ENCODE measurements around the gene STARD3.

The STARD3 gene

DNA sequence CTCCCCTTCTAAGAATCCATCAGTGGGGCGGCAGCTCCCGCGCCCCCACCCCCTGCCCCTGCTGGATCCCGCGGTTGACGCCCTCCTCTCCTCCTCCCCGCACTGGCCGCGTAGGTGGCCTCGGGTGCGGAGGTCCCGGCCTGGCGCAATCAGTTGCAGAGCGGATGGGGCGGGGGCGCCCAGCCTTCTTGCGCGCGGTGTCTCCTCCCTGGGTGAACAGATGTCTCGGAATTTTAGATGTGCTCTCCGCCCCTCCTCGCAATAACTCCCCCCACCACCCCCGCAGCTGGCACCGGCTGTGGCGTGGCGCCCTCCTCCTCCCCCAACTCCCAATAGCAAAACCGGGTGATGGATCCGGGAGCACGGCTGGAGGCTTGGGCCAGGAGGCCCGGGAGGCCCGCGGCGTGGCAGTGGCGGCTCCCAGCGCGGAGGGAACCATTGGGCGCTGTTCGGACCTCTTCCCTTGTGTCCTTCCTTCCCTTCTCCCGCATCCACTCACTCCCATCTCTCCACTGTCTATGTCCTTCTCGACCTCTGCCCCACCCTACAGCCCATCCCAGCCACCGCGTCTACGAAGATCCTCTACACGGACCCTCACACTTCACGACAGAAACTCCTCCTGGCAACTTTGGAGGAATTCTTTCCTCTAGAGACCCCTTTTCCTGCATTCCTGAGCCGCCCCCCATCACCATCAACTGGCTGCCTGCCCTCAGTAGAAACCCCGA is 40.2 kb upstream of the STARD3 start:
- TF ChIP-seq SUZ12 (IDR thresholded peaks at IDR 0.05), result no peak
- TF ChIP-seq HDGF (IDR thresholded peaks at IDR 0.05; ENCODE audit: borderline replicate concordance), result no peak
- no peak for TF ChIP-seq LEF1 (IDR thresholded peaks at IDR 0.05; ENCODE audit: borderline replicate concordance)
- no peak for TF ChIP-seq SP1 (IDR thresholded peaks at IDR 0.05)
- no peak for TF ChIP-seq FOXM1 (IDR thresholded peaks at IDR 0.05; ENCODE audit: borderline replicate concordance)
- no peak for TF ChIP-seq CTBP1 (IDR thresholded peaks at IDR 0.05; ENCODE audit: borderline replicate concordance)
- TF ChIP-seq FOXA1 (IDR thresholded peaks at IDR 0.05), result no peak
- no peak for TF ChIP-seq NFRKB (IDR thresholded peaks at IDR 0.05)
- no peak for TF ChIP-seq FOXK2 (IDR thresholded peaks at IDR 0.05)
- TF ChIP-seq TARDBP (IDR thresholded peaks at IDR 0.05), result no peak
- TF ChIP-seq ARNT (IDR thresholded peaks at IDR 0.05), result no peak
- TF ChIP-seq ELF4 (IDR thresholded peaks at IDR 0.05), result no peak
- no peak for TF ChIP-seq ZNF384 (IDR thresholded peaks at IDR 0.05)
- TF ChIP-seq L3MBTL2 (conservative IDR thresholded peaks at IDR 0.05), result no peak
- no peak for TF ChIP-seq PKNOX1 (IDR thresholded peaks at IDR 0.05)
- DNase-seq (ENCODE audit: extremely low spot score), result no peak
- ChIA-PET CTCF (no interaction called here), POLR2A (no interaction called here)

DNA sequence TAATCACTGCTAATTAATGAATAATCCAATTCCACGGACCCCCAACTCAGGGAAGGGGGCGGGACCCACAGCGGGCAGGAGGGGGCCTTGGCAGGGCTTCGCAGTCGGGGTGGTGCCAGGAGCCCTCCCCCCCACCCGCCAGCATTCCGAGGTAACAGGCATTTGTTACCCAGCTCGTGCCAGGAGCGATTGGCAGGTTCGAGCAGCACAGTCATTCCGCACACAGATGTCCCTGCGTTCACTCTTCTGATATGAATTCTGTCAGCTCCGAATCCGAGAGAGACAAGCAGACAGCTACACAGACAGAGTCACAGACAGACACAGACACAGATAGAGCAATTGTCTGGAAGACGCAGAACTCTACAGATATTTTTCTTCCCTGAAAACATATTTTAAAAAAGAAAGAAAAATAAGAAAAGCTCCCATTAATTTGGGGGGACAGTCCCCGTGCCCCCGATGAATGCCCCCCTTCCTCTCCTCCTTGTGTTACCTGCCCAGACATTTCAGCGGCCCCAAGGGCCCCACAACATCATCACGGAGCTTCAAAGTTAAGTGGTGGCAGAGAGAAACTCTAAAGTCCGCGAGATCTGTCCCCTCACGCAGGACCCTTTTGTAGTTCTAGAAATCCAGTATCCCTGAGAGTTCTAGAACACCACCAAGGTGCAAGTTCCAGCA is 39.4 kb upstream of the STARD3 start:
- DNase-seq (ENCODE audit: extremely low spot score), result no peak
- TF ChIP-seq PKNOX1 (IDR thresholded peaks at IDR 0.05), result no peak
- no peak for TF ChIP-seq HDGF (IDR thresholded peaks at IDR 0.05; ENCODE audit: borderline replicate concordance)
- TF ChIP-seq ZNF384 (IDR thresholded peaks at IDR 0.05), result no peak
- TF ChIP-seq LEF1 (IDR thresholded peaks at IDR 0.05; ENCODE audit: borderline replicate concordance), result no peak
- TF ChIP-seq FOXA1 (IDR thresholded peaks at IDR 0.05), result no peak
- TF ChIP-seq CTBP1 (IDR thresholded peaks at IDR 0.05; ENCODE audit: borderline replicate concordance), result no peak
- TF ChIP-seq FOXK2 (IDR thresholded peaks at IDR 0.05), result no peak
- TF ChIP-seq TARDBP (IDR thresholded peaks at IDR 0.05), result no peak
- TF ChIP-seq FOXM1 (IDR thresholded peaks at IDR 0.05; ENCODE audit: borderline replicate concordance), result no peak
- TF ChIP-seq ELF4 (IDR thresholded peaks at IDR 0.05), result no peak
- TF ChIP-seq L3MBTL2 (conservative IDR thresholded peaks at IDR 0.05), result no peak
- TF ChIP-seq NFRKB (IDR thresholded peaks at IDR 0.05), result no peak
- no peak for TF ChIP-seq ARNT (IDR thresholded peaks at IDR 0.05)
- TF ChIP-seq SUZ12 (IDR thresholded peaks at IDR 0.05), result no peak
- TF ChIP-seq SP1 (IDR thresholded peaks at IDR 0.05), result no peak
- no peak for TF ChIP-seq BHLHE40 (IDR thresholded peaks at IDR 0.05; ENCODE audit: borderline replicate concordance)
- ChIA-PET CTCF (no interaction called here), POLR2A (no interaction called here)

DNA sequence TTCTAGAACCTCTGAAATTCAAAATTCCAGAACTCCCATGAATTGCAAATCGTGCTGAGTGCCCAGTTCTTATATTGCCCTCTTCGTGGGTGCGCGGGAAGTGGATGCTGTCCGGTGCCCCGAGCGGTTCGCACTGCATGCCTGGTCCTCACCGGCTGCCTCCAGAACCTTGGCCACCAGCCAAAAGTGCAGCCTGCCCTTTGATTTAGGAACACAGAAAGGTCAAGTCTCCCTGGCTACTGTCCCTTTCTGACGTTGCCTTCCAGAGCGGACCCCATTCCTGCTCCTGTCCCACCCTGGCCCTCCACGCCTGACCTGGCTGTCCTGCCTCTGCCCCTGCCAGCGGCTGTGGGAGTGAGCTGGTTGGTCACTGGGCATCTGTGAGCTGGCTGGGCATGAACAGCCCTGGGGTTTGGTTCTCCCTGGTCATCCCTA is 38.9 kb upstream of the STARD3 start:
- CTCF ChIA-PET, result interaction anchor here (1.3 kb wide), 1 partner anchor 24 kb away, joined by 5 read pairs; no protein-coding TSS in a partner anchor
- TF ChIP-seq PKNOX1 (IDR thresholded peaks at IDR 0.05) (no peak), BHLHE40 (IDR thresholded peaks at IDR 0.05; ENCODE audit: borderline replicate concordance) (no peak), TARDBP (IDR thresholded peaks at IDR 0.05) (no peak), FOXA1 (IDR thresholded peaks at IDR 0.05) (no peak), CTBP1 (IDR thresholded peaks at IDR 0.05; ENCODE audit: borderline replicate concordance) (no peak), HDGF (IDR thresholded peaks at IDR 0.05; ENCODE audit: borderline replicate concordance) (no peak), ELF4 (IDR thresholded peaks at IDR 0.05) (no peak), LEF1 (IDR thresholded peaks at IDR 0.05; ENCODE audit: borderline replicate concordance) (no peak), SUZ12 (IDR thresholded peaks at IDR 0.05) (no peak), FOXK2 (IDR thresholded peaks at IDR 0.05) (no peak), ZNF384 (IDR thresholded peaks at IDR 0.05) (no peak), FOXM1 (IDR thresholded peaks at IDR 0.05; ENCODE audit: borderline replicate concordance) (no peak), ARNT (IDR thresholded peaks at IDR 0.05) (no peak), SP1 (IDR thresholded peaks at IDR 0.05) (no peak), L3MBTL2 (conservative IDR thresholded peaks at IDR 0.05) (no peak), NFRKB (IDR thresholded peaks at IDR 0.05) (no peak)
- POLR2A ChIA-PET, result no interaction called here
- DNase-seq (ENCODE audit: extremely low spot score), result no peak

- DNase-seq (ENCODE audit: extremely low spot score), result no peak
- ChIA-PET CTCF (interaction anchor here (1.3 kb wide), 1 partner anchor 23 kb away, joined by 5 read pairs; no protein-coding TSS in a partner anchor), POLR2A (no interaction called here)
- TF ChIP-seq ZNF384 (IDR thresholded peaks at IDR 0.05), result no peak
- no peak for TF ChIP-seq L3MBTL2 (conservative IDR thresholded peaks at IDR 0.05)
- no peak for TF ChIP-seq LEF1 (IDR thresholded peaks at IDR 0.05; ENCODE audit: borderline replicate concordance)
- no peak for TF ChIP-seq ARNT (IDR thresholded peaks at IDR 0.05)
- no peak for TF ChIP-seq NFRKB (IDR thresholded peaks at IDR 0.05)
- TF ChIP-seq PKNOX1 (IDR thresholded peaks at IDR 0.05), result no peak
- no peak for TF ChIP-seq SP1 (IDR thresholded peaks at IDR 0.05)
- TF ChIP-seq TARDBP (IDR thresholded peaks at IDR 0.05), result no peak
- no peak for TF ChIP-seq HDGF (IDR thresholded peaks at IDR 0.05; ENCODE audit: borderline replicate concordance)
- no peak for TF ChIP-seq SUZ12 (IDR thresholded peaks at IDR 0.05)
- TF ChIP-seq FOXK2 (IDR thresholded peaks at IDR 0.05), result no peak
- no peak for TF ChIP-seq FOXA1 (IDR thresholded peaks at IDR 0.05)
- no peak for TF ChIP-seq ELF4 (IDR thresholded peaks at IDR 0.05)
- no peak for TF ChIP-seq FOXM1 (IDR thresholded peaks at IDR 0.05; ENCODE audit: borderline replicate concordance)
- no peak for TF ChIP-seq CTBP1 (IDR thresholded peaks at IDR 0.05; ENCODE audit: borderline replicate concordance)
- no peak for TF ChIP-seq BHLHE40 (IDR thresholded peaks at IDR 0.05; ENCODE audit: borderline replicate concordance)
Measured at GRCh38 chr17:39598630-39599003, 38.3 kb upstream of the STARD3 start.

All from HEK293T (cell line).